ENCODE results near the gene BMP6. TPM values are rescaled to one million over a fixed set of nuclear protein-coding genes. Genes with fewer than 3 reads are reported as not detected.

Gene BMP6
- total RNA-seq, 1 experiment from 2014 or later: not detected

- TF ChIP-seq CTCF (conservative IDR thresholded peaks at IDR 0.05): no peak
- no peak for TF ChIP-seq EZH2 (IDR thresholded peaks at IDR 0.05; ENCODE audit: low read depth)
- H3K4me3 ChIP-seq: no peak overlapping the region
- H3K36me3 ChIP-seq (ENCODE audit: low read depth): no peaks in the 10 kb centered on the region
- intact Hi-C loops (cut with micrococcal nuclease; ENCODE audit: unreplicated experiment): no loop called here
- no peak for DNase-seq
- H4K20me1 ChIP-seq (ENCODE audit: insufficient read depth): no peaks in the 10 kb centered on the region
- no peak overlapping the region for H2AFZ ChIP-seq
- H3K4me1 ChIP-seq (replicated peaks; ENCODE audit: insufficient read depth): no peaks in the 10 kb centered on the region
- no TSS peak for BruUV-seq (replicated peaks)
- H3F3A ChIP-seq (ENCODE audit: insufficient read depth, low read depth): no peaks in the 10 kb centered on the region
- no peaks in the 10 kb centered on the region for H3K27me3 ChIP-seq (ENCODE audit: insufficient read depth, low read depth)
- ChIA-PET CTCF (no interaction called here), POLR2A (ENCODE audit: unreplicated experiment) (no interaction called here)
- H3K4me2 ChIP-seq: no peak overlapping the region
- no peaks in the 10 kb centered on the region for H3K9me3 ChIP-seq (ENCODE audit: insufficient read depth, low read depth)
- no peak overlapping the region for H3K27ac ChIP-seq
- no peaks in the 10 kb centered on the region for H3K79me2 ChIP-seq (ENCODE audit: low read depth)
- H3K9me2 ChIP-seq (ENCODE audit: insufficient read depth): no peaks in the 10 kb centered on the region
Measured at GRCh38 chr6:7836371-7837026, 110.6 kb downstream of the BMP6 start.

- no peaks in the 10 kb centered on the region for H3K9me2 ChIP-seq (ENCODE audit: insufficient read depth)
- no peak overlapping the region for H3K27ac ChIP-seq
- no peak overlapping the region for H3K4me2 ChIP-seq
- H3K79me2 ChIP-seq (ENCODE audit: low read depth): no peaks in the 10 kb centered on the region
- TF ChIP-seq CTCF (conservative IDR thresholded peaks at IDR 0.05) (no peak), EZH2 (IDR thresholded peaks at IDR 0.05; ENCODE audit: low read depth) (no peak)
- DNase-seq: no peak
- CTCF ChIA-PET: interaction anchor here (0.6 kb wide), 1 partner anchor 56 kb away, joined by 3 read pairs; no protein-coding TSS in a partner anchor
- no peaks in the 10 kb centered on the region for H3K36me3 ChIP-seq (ENCODE audit: low read depth)
- no peaks in the 10 kb centered on the region for H4K20me1 ChIP-seq (ENCODE audit: insufficient read depth)
- H3K27me3 ChIP-seq (ENCODE audit: insufficient read depth, low read depth): no peaks in the 10 kb centered on the region
- BruUV-seq (replicated peaks): no TSS peak
- H3F3A ChIP-seq (ENCODE audit: insufficient read depth, low read depth): no peaks in the 10 kb centered on the region
- POLR2A ChIA-PET (ENCODE audit: unreplicated experiment): interaction anchor here (0.6 kb wide), 1 partner anchor 21 kb away, joined by 3 read pairs; no protein-coding TSS in a partner anchor
- H3K4me1 ChIP-seq (replicated peaks; ENCODE audit: insufficient read depth): no peaks in the 10 kb centered on the region
- no peaks in the 10 kb centered on the region for H3K9me3 ChIP-seq (ENCODE audit: insufficient read depth, low read depth)
- no peak overlapping the region for H3K4me3 ChIP-seq
- no peak overlapping the region for H2AFZ ChIP-seq
- intact Hi-C loops (cut with micrococcal nuclease; ENCODE audit: unreplicated experiment): no loop called here
Measured at GRCh38 chr6:7841781-7842468, 116.0 kb downstream of the BMP6 start.

- no TSS peak for BruUV-seq (replicated peaks)
- Histone ChIP-seq H3K27me3 (ENCODE audit: insufficient read depth, low read depth) (no peaks in the 10 kb centered on the region), H3K4me3 (no peak overlapping the region), H2AFZ (no peak overlapping the region), H3K4me1 (replicated peaks; ENCODE audit: insufficient read depth) (no peaks in the 10 kb centered on the region), H3K27ac (no peak overlapping the region), H3K4me2 (no peak overlapping the region), H3F3A (ENCODE audit: insufficient read depth, low read depth) (no peaks in the 10 kb centered on the region), H3K36me3 (ENCODE audit: low read depth) (no peaks in the 10 kb centered on the region), H3K79me2 (ENCODE audit: low read depth) (no peaks in the 10 kb centered on the region), H3K9me3 (ENCODE audit: insufficient read depth, low read depth) (no peaks in the 10 kb centered on the region), H4K20me1 (ENCODE audit: insufficient read depth) (no peaks in the 10 kb centered on the region), H3K9me2 (ENCODE audit: insufficient read depth) (no peaks in the 10 kb centered on the region)
- intact Hi-C loops (cut with micrococcal nuclease; ENCODE audit: unreplicated experiment): no loop called here
- ChIA-PET POLR2A (ENCODE audit: unreplicated experiment) (no interaction called here), CTCF (no interaction called here)
- no peak for DNase-seq
- no peak for TF ChIP-seq EZH2 (IDR thresholded peaks at IDR 0.05; ENCODE audit: low read depth)
- no peak for TF ChIP-seq CTCF (conservative IDR thresholded peaks at IDR 0.05)
Measured at GRCh38 chr6:7846966-7847818, 121.3 kb downstream of the BMP6 start.
